K562 (cell line): ENCODE data around the gene SLC35A2. TPM values are rescaled to one million over a fixed set of nuclear protein-coding genes. Genes with fewer than 3 reads are reported as not detected.

ENCODE experiments used
- BCOR ChIP-seq: fragments of 450-650 bp; IDR thresholded peaks from 2 replicates; pipeline ENCODE4 v1.6.1; 2016
- CHD4 ChIP-seq: fragments of 200-600 bp; sonication (generic); IDR thresholded peaks from 3 replicates; pipeline ENCODE4 v1.6.1; 2012; ENCODE audit warnings: low read depth, mild to moderate bottlenecking, mixed read lengths, low read length, inconsistent platforms; ENCODE audit not compliant: insufficient read depth, insufficient replicate concordance, poor library complexity, severe bottlenecking
- DPF2 ChIP-seq: fragments of 450-650 bp; IDR thresholded peaks from 2 replicates; pipeline ENCODE4 v1.6.1; 2016
- JUN ChIP-seq, 2 experiments: sonication (generic) in 1 of 2; formaldehyde crosslinking in 1 of 2; IDR thresholded peaks; 2 replicates each; pipeline versions ENCODE4 v1.6.1 to v1.8.0; 2012 to 2022; ENCODE audit warnings: borderline replicate concordance in 2 of 2, mild to moderate bottlenecking in 2 of 2, improper control_type of control experiment in 1 of 2, low read depth in 1 of 2, low read length in 1 of 2, missing genetic modification reagents in 1 of 2
- LARP7 ChIP-seq: fragments of 450-650 bp; IDR thresholded peaks from 2 replicates; pipeline ENCODE4 v1.6.1; 2016
- MYNN ChIP-seq, 2 experiments: sonication (generic); formaldehyde crosslinking in 1 of 2; IDR thresholded peaks; 2 replicates each; pipeline versions ENCODE4 v1.5.0 to v1.6.1; 2016 to 2020; ENCODE audit warnings: antibody characterized with exemption in 1 of 2, missing genetic modification reagents in 1 of 2
- RAD21 ChIP-seq, 2 experiments: fragments of 250-450 bp in 1 of 2; fragments of 450-650 bp in 1 of 2; sonication (Bioruptor Pico) in 1 of 2; formaldehyde crosslinking in 1 of 2; IDR thresholded peaks in 1 of 2; conservative IDR thresholded peaks in 1 of 2; 2 replicates each; pipeline versions ENCODE4 v1.4.0 to v1.8.0; 2020 to 2022; ENCODE audit warnings: mild to moderate bottlenecking in 2 of 2, moderate library complexity in 1 of 2
- RFX7 ChIP-seq: fragments of 250-450 bp; sonication (Bioruptor Pico); IDR thresholded peaks from 2 replicates; pipeline ENCODE4 v1.5.1; 2021; ENCODE audit warnings: mild to moderate bottlenecking
- STAT5A ChIP-seq: IDR thresholded peaks from 2 replicates; pipeline ENCODE4 v1.6.1; 2012; ENCODE audit warnings: low read length, inconsistent platforms, borderline replicate concordance
- polyA plus RNA-seq, 8 experiments: library from polyadenylated mRNA; depleted of rRNA in 4 of 8; stranded (reverse) in 5 of 8; unstranded in 3 of 8; fragments of >200 nt; fragmentation: Nextera tagmentation in 2 of 8; fragmentation: Illumina TruSeq in 1 of 8; extraction: Ambion mirVana in 2 of 8; extraction: Trizol in 1 of 8; gene quantifications; 2 replicates each; pipeline versions ENCODE4 v1.2.1 to v1.2.3, GENCODE V29; 2011 to 2014; ENCODE audit warnings: inconsistent platforms in 1 of 8, missing spikeins in 1 of 8
- total RNA-seq, 7 experiments: library from RNA; depleted of rRNA in 6 of 7; stranded (reverse); fragments of >200 nt in 6 of 7; fragmentation: Illumina TruSeq in 2 of 7; extraction: Trizol in 2 of 7; gene quantifications; 2 replicates each; pipeline versions ENCODE4 v1.2.1 to v1.2.3, GENCODE V29; 2011 to 2021; ENCODE audit warnings: low replicate concordance in 1 of 7
- TF ChIP-seq, protein P1 (sequence below), 2 experiments: fragments of 450-650 bp in 1 of 2; sonication (generic) in 1 of 2; formaldehyde crosslinking in 1 of 2; IDR thresholded peaks in 1 of 2; conservative IDR thresholded peaks in 1 of 2; 2 replicates each; pipeline versions ENCODE4 v1.6.1 to v1.8.1; 2016 to 2023; ENCODE audit warnings: mild to moderate bottlenecking in 2 of 2, moderate library complexity in 2 of 2, inconsistent platforms in 1 of 2, missing genetic modification reagents in 1 of 2
- TF ChIP-seq, protein P2 (sequence below): sonication (generic); formaldehyde crosslinking; IDR thresholded peaks from 2 replicates; pipeline ENCODE4 v1.8.0; 2023; ENCODE audit warnings: mild to moderate bottlenecking, missing genetic modification reagents
- TF ChIP-seq, protein P3 (sequence below): fragments of 450-650 bp; IDR thresholded peaks from 2 replicates; pipeline ENCODE4 v1.6.1; 2018; ENCODE audit warnings: mild to moderate bottlenecking, low read depth; ENCODE audit not compliant: partially characterized antibody
- TF ChIP-seq, protein P4 (sequence below): fragments of 250-450 bp; sonication (Bioruptor Pico); IDR thresholded peaks from 2 replicates; pipeline ENCODE4 v1.4.0; 2020

The SLC35A2 gene
- total and polyA plus RNA-seq, 9 of the 15 experiments (the other 6 are each of a cell fraction or from before 2014, with no cell fraction given), result 3.3 to 38.9 (median 20.0) TPM

DNA sequence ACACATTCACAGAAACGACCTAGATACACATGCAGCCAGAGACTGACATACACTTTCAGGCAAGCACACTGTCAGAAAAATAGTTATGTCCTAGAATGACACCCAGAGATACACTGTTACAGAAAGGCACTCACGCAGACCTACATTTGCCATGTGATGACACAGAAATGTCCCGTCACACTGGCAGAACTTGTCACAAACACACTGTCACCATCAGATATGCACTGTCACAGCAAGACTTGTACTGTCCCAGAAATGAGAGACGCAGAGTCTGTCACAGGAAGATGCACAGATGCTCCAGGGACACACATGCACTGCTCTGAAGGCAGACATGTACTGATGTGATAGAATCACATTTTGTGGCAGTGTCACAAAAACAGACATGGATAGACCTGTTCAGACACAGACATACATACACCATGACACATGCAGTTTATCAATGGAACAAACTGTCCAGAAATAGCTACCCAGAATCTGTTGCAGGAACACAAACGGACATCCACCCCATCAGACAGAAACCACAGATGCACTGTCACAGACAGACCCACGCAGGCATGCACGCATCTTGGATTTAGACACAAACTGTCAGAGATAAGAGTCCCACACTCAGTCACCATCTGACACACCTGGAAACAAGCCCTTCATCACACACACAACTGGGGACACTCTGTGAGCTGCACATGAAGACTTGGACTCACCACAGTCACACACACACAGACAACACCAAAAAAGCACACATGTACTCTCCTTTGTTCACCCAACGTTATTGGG, 8.7 kb upstream of the SLC35A2 start (continued):
- TF ChIP-seq STAT5A (peak; percentile 11; the same call in 1 of the 2 replicates), JUN (IDR thresholded peaks at IDR 0.05; ENCODE audit: borderline replicate concordance, low read depth, low read length) (no peak), JUN (CRISPR knock-in tag; IDR thresholded peaks at IDR 0.05; ENCODE audit: borderline replicate concordance) (0 out of 2 replicates have a peak, but pooled peaks have one; percentile 20), LARP7 (no peak), BCOR (0 out of 2 replicates have a peak, but pooled peaks have one; percentile 6), MYNN (IDR thresholded peaks at IDR 0.05) (peak; percentile 29; the same call in 1 of the 2 replicates), MYNN (CRISPR knock-in tag; IDR thresholded peaks at IDR 0.05) (no peak), RFX7 (CRISPR knock-in tag) (no peak), DPF2 (peak; percentile 43; the same call in 1 of the 2 replicates), RAD21 (CRISPR knock-in tag; conservative IDR thresholded peaks at IDR 0.05 in 1 of 2, IDR thresholded peaks at IDR 0.05 in 1 of 2) (no peak), CHD4 (no peak)
- TF ChIP-seq, protein P1, sequence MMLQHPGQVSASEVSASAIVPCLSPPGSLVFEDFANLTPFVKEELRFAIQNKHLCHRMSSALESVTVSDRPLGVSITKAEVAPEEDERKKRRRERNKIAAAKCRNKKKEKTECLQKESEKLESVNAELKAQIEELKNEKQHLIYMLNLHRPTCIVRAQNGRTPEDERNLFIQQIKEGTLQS (IDR thresholded peaks at IDR 0.05), result peak; percentile 29; the same call in 1 of the 2 replicates
- TF ChIP-seq, protein P1 (CRISPR knock-in tag; conservative IDR thresholded peaks at IDR 0.05), result no peak
- TF ChIP-seq, protein P2, sequence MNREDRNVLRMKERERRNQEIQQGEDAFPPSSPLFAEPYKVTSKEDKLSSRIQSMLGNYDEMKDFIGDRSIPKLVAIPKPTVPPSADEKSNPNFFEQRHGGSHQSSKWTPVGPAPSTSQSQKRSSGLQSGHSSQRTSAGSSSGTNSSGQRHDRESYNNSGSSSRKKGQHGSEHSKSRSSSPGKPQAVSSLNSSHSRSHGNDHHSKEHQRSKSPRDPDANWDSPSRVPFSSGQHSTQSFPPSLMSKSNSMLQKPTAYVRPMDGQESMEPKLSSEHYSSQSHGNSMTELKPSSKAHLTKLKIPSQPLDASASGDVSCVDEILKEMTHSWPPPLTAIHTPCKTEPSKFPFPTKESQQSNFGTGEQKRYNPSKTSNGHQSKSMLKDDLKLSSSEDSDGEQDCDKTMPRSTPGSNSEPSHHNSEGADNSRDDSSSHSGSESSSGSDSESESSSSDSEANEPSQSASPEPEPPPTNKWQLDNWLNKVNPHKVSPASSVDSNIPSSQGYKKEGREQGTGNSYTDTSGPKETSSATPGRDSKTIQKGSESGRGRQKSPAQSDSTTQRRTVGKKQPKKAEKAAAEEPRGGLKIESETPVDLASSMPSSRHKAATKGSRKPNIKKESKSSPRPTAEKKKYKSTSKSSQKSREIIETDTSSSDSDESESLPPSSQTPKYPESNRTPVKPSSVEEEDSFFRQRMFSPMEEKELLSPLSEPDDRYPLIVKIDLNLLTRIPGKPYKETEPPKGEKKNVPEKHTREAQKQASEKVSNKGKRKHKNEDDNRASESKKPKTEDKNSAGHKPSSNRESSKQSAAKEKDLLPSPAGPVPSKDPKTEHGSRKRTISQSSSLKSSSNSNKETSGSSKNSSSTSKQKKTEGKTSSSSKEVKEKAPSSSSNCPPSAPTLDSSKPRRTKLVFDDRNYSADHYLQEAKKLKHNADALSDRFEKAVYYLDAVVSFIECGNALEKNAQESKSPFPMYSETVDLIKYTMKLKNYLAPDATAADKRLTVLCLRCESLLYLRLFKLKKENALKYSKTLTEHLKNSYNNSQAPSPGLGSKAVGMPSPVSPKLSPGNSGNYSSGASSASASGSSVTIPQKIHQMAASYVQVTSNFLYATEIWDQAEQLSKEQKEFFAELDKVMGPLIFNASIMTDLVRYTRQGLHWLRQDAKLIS (CRISPR knock-in tag), result 0 out of 2 replicates have a peak, but pooled peaks have one; percentile 60
- TF ChIP-seq, protein P3, sequence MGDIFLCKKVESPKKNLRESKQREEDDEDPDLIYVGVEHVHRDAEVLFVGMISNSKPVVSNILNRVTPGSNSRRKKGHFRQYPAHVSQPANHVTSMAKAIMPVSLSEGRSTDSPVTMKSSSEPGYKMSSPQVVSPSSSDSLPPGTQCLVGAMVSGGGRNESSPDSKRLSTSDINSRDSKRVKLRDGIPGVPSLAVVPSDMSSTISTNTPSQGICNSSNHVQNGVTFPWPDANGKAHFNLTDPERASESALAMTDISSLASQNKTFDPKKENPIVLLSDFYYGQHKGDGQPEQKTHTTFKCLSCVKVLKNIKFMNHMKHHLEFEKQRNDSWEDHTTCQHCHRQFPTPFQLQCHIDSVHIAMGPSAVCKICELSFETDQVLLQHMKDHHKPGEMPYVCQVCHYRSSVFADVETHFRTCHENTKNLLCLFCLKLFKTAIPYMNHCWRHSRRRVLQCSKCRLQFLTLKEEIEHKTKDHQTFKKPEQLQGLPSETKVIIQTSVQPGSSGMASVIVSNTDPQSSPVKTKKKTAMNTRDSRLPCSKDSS, result no peak
- TF ChIP-seq, protein P4, sequence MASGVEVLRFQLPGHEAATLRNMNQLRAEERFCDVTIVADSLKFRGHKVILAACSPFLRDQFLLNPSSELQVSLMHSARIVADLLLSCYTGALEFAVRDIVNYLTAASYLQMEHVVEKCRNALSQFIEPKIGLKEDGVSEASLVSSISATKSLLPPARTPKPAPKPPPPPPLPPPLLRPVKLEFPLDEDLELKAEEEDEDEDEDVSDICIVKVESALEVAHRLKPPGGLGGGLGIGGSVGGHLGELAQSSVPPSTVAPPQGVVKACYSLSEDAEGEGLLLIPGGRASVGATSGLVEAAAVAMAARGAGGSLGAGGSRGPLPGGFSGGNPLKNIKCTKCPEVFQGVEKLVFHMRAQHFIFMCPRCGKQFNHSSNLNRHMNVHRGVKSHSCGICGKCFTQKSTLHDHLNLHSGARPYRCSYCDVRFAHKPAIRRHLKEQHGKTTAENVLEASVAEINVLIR (CRISPR knock-in tag), result no peak
